HG02759 (cell line): ENCODE results near the gene PSMD1.
"Not testable (repeated sequence)": the region's sequence is repeated elsewhere in the genome, so short reads cannot be mapped to it uniquely, and the experiment has no call there.

ENCODE experiments used
- ATAC-seq: cut with Tn5 transposase; IDR thresholded peaks from one replicate; pipeline ENCODE4 v1.9.1; 2021; ENCODE audit warnings: mild to moderate bottlenecking, moderate library complexity; ENCODE audit not compliant: unreplicated experiment

The PSMD1 gene

GRCh38 chr2:231140808-231141207, 84.1 kb downstream of the PSMD1 start:
- ATAC-seq, result not testable (repeated sequence)

DNA sequence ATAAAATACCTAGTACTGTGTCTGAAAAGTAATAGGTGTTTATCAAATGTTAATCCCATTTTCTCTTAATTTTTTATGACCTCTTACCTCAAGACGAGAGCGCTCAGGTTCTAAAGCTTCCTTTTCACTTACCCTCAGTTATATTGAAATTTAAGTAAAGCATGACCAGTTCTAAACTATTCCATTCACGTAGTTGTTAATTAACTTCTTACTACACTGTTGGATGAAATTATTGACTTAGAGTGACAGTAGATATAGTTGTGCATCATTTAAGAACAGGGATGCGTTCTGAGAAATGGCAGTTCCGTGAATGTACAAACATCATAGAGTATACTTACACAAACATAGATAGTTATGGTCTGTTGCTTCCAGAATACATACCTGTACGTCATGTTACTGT, 88.2 kb downstream of the PSMD1 start:
- ATAC-seq, result no peak

- ATAC-seq, result no peak
Observed at GRCh38 chr2:231146665-231147064, 90.0 kb downstream of the PSMD1 start.

GRCh38 chr2:231152800-231153557, 96.3 kb downstream of the PSMD1 start:
- no peak for ATAC-seq

DNA sequence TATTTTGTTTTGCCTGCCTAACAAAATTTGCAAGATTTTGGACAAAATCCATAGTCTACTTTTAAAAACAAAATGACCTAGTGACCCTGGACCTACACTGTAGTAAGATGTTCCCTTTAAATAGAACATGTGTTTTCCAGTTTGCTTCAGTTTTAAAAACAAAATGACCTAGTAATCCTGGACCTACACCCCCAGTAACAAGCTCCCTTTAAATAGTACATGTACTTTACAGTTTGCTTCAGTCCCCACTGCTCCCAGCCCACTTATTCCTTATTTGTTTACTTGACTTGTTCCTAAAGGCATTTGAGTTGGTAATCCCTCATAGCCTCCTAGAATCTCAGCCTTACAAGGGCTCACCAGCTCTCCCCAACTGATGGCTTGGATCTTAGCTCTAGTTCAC, 102.6 kb downstream of the PSMD1 start:
- no peak for ATAC-seq

GRCh38 chr2:231160701-231161100, 104.0 kb downstream of the PSMD1 start:
- ATAC-seq, result no peak

DNA sequence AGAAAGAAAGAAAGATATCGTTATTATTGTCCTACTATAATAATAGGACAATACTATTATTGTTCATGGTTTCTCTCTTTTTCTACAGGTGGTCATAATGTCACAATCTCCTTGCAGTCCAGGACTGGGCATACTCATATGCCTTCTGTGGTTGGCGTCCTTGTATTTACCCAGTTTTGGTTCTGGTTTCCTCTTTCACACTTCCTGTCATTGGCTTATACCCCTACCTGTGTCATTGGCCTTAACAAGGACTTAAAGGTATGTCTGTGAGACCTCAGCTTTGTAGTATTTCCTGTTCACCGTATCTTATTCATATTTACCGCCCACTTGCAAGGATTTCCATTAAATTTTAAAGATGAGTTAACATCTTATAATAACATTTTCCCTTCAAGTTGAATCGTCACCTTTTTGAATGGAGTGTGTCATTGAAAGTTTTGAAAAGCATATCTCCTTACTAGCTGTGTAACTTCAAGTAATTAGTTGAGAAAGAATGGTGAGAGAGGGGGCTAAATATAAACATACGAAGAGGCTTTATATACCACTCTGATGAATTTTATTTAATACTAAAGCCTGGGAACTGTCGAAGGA, 104.7 kb downstream of the PSMD1 start:
- ATAC-seq, result no peak

DNA sequence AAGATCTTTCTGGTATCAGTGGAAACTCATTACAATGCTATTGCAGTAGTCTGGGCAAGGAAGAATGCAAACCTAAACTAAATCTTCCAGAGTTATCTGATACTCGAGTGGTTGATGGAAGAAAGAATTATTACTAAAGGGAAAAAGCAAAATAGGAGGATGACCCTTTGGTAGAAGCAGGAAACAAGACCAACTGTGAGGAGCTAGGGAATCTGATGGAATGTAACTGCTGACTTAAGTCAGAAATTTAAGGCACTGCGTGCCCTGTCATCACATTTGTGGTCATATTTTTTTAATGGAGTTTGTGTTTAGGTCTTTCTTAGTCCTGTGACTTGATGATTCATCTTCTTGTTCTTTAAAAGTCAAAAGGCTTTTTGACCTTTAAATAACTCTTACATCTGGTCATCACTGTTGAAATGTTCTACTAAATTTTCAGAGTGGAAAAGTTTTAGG, 105.2 kb downstream of the PSMD1 start:
- no peak for ATAC-seq

DNA sequence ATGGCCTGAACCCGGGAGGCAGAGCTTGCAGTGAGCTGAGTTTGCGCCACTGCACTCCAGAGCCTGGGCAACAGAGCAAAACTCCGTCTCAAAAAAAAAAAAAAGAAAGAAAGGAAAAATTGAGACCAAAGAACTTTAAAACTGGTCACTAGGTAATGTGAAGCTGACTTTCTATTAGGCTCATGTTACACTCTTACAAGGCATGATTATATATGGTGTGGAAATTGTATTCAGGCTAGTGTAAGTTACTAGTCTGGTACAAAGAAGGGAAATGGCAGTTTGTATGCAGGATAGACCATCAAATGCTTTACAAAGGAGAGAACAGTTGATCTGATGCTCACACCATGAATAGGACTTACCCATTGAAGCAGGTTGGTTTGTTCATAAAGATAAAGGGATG, 106.3 kb downstream of the PSMD1 start:
- no peak for ATAC-seq

DNA sequence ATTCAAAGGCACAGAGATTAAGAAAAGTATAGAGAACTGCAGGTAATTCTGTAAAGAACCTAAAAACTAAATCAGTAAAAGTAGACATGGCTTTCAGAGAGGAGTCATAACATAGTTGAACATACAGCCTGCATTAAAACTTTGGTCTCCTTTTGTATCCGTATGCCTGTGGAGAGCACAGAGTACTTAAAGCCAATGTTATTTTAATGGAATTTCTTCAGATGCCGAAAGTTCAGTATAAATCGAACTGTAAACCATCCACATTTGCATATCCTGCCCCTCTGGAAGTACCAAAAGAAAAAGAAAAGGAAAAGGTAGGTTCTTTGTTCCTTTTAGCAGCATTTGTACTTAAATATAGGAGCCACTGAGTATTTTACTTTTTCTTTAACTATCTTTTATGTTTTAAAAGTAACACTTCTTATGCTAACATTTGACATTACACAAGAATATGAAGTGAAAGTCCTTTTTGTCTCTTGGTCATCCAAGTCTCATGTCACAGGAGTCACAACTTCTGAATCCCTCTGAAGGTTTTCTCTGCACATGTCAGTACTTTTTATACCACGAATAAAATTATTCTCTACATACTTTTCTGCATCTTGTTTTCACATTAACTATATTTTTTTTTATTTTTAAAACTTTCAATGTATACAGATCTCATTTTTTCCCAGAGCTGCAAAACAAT, 106.9 kb downstream of the PSMD1 start:
- no peak for ATAC-seq

- no peak for ATAC-seq
Observed at GRCh38 chr2:231167745-231168459, 111.2 kb downstream of the PSMD1 start.

DNA sequence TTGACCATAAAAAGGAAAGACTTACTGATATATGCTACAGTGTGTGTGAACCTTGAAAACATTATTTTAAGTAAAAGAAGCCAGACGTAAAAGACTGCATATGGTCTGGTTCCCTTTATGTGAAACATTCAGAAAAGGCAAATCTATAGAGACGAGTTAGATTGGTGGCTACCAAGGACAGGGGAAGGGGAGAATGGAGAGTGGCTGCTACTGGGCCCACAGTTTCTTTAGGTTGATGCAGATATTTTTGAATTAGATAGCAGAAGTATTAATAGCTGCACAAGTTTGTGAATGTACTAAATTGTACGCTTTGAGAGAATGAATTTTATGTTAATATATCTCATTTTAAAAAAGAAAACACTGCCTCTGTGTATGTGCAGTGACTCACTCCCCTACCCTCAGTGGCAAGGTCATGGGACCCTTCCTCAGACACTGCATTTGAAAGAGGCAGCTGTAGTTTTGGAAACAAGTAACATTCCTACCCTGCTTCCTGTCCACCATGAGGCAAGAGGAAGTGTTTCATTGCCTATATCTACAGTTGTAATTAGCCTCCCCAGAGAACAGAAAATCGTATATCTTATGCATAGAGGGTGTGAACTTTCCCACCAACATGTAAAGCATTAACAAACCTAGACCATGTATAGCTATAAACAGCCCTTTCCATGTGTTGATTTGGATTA, 111.9 kb downstream of the PSMD1 start:
- no peak for ATAC-seq

- ATAC-seq, result no peak
Observed at GRCh38 chr2:231169488-231169887, 112.8 kb downstream of the PSMD1 start.

DNA sequence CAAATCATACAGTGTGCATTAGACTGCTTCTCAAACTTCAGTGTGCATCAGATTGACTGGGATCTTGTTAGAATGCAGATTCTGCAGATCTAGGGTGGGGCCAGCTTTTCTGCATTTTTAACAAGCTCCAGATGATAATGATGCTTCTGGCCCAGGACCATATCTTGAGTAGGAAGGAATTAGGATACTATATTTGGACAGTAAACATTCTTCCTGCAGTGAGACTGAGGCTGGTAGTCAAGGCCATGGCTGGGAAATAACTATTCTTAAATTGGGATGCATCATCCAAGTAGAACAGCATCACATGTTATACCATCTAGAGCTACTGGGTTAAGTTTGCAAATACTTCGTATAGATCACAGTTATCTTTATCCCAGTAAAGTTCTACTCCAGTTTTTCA, 113.4 kb downstream of the PSMD1 start:
- ATAC-seq, result no peak

DNA sequence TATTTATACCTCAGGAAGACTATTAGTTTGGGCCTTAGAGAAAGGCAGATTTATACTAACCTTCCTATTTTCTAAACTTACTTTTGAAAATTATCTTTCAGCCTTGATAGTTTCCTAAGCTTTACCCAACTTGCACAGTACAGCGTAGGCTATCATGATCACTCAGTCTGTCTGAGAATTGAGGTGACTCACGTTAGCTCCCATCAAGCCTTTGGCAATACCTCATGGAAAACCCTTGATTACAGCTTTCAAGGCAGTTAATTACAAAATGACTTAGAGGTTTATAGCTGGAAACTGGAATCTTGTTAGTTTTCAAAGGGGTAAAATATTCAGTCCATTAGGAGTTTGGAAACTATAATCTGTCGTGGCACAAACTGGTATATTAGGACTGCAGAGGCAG, 115.4 kb downstream of the PSMD1 start:
- ATAC-seq, result no peak

- ATAC-seq, result no peak
Observed at GRCh38 chr2:231174211-231174651, 117.6 kb downstream of the PSMD1 start.

- no peak for ATAC-seq
Observed at GRCh38 chr2:231176066-231176465, 119.4 kb downstream of the PSMD1 start.

GRCh38 chr2:231177156-231178025, 120.7 kb downstream of the PSMD1 start:
- no peak for ATAC-seq

- not testable (repeated sequence) for ATAC-seq
Observed at GRCh38 chr2:231178805-231179204, 122.1 kb downstream of the PSMD1 start.
